ENCODE data around the gene PHC2. TPM values are rescaled to one million over a fixed set of nuclear protein-coding genes. Genes with fewer than 3 reads are reported as not detected.

The PHC2 gene
- total RNA-seq, 2 donors from 2014 or later, result 60.6 to 74.8 TPM

GRCh38 chr1:33397994-33398393, 32.9 kb downstream of the PHC2 start:
- no peaks in the 10 kb centered on the region for H3K9me3 ChIP-seq
- H3K36me3 ChIP-seq, result no peaks in the 10 kb centered on the region
- DNase-seq, result no peak
- H3K4me1 ChIP-seq, result no peaks in the 10 kb centered on the region
- no peaks in the 10 kb centered on the region for H3K27me3 ChIP-seq
- no peak overlapping the region for H3K27ac ChIP-seq
- H3K9ac ChIP-seq (ENCODE audit: low read depth in 2 of 2, low read length in 2 of 2), result no peak overlapping the region
- no peak for TF ChIP-seq CTCF (IDR thresholded peaks at IDR 0.05)
- intact Hi-C loops (cut with DNase I), result no loop called here
- no peak overlapping the region for H3K4me3 ChIP-seq

GRCh38 chr1:33397125-33397506, 33.8 kb downstream of the PHC2 start:
- no peak for DNase-seq
- intact Hi-C loops (cut with DNase I), result no loop called here
- H3K27me3 ChIP-seq, result no peaks in the 10 kb centered on the region
- no peaks in the 10 kb centered on the region for H3K36me3 ChIP-seq
- no peaks in the 10 kb centered on the region for H3K9me3 ChIP-seq
- no peaks in the 10 kb centered on the region for H3K4me1 ChIP-seq
- no peak overlapping the region for H3K27ac ChIP-seq
- no peak overlapping the region for H3K4me3 ChIP-seq
- no peak overlapping the region for H3K9ac ChIP-seq (ENCODE audit: low read depth in 2 of 2, low read length in 2 of 2)
- no peak for TF ChIP-seq CTCF (IDR thresholded peaks at IDR 0.05)

- Histone ChIP-seq H3K4me3 (no peak overlapping the region), H3K4me1 (no peaks in the 10 kb centered on the region), H3K9ac (ENCODE audit: low read depth in 2 of 2, low read length in 2 of 2) (no peak overlapping the region), H3K9me3 (no peaks in the 10 kb centered on the region), H3K27ac (no peak overlapping the region), H3K27me3 (no peaks in the 10 kb centered on the region), H3K36me3 (no peaks in the 10 kb centered on the region)
- intact Hi-C loops (cut with DNase I), result no loop called here
- no peak for TF ChIP-seq CTCF (IDR thresholded peaks at IDR 0.05)
- no peak for DNase-seq
Observed at GRCh38 chr1:33396188-33397124, 34.4 kb downstream of the PHC2 start.

- Histone ChIP-seq H3K4me1 (no peaks in the 10 kb centered on the region), H3K36me3 (no peaks in the 10 kb centered on the region), H3K9me3 (no peaks in the 10 kb centered on the region), H3K4me3 (no peak overlapping the region), H3K27me3 (no peaks in the 10 kb centered on the region), H3K27ac (no peak overlapping the region), H3K9ac (ENCODE audit: low read depth in 2 of 2, low read length in 2 of 2) (no peak overlapping the region)
- TF ChIP-seq CTCF (IDR thresholded peaks at IDR 0.05), result no peak
- intact Hi-C loops (cut with DNase I), result no loop called here
- DNase-seq, result no peak
Observed at GRCh38 chr1:33394770-33395169, 36.1 kb downstream of the PHC2 start.

- Histone ChIP-seq H3K9me3 (no peaks in the 10 kb centered on the region), H3K9ac (ENCODE audit: low read depth in 2 of 2, low read length in 2 of 2) (no peak overlapping the region), H3K36me3 (no peaks in the 10 kb centered on the region), H3K4me1 (no peaks in the 10 kb centered on the region), H3K4me3 (no peak overlapping the region), H3K27ac (no peak overlapping the region), H3K27me3 (no peaks in the 10 kb centered on the region)
- intact Hi-C loops (cut with DNase I), result no loop called here
- no peak for DNase-seq
- TF ChIP-seq CTCF (IDR thresholded peaks at IDR 0.05), result no peak
Observed at GRCh38 chr1:33393991-33394390, 36.9 kb downstream of the PHC2 start.

All from colonic mucosa (tissue), 4 donors.